ENCODE data around the gene ANO6. TPM values are rescaled to one million over a fixed set of nuclear protein-coding genes. Genes with fewer than 3 reads are reported as not detected.

Gene ANO6
- total and polyA plus RNA-seq, 2 of the 4 experiments (the other 2 are of a cell fraction): 21.6 to 41.0 TPM

- in situ Hi-C loops (cut with MboI; ENCODE audit: low sequenced_read_pairs): loop anchor here (10.0 kb wide), 1 partner anchor 202 kb away; no protein-coding TSS in a partner anchor
- dilution Hi-C loops (cut with HindIII; ENCODE audit: low sequenced_read_pairs, unreplicated experiment): no loop called here
Observed at GRCh38 chr12:45183246-45183645, 32.6 kb upstream of the ANO6 start.

More at GRCh38 chr12:45183246-45183645, 32.6 kb upstream of the ANO6 start:
- H2AK5ac ChIP-seq (ENCODE audit: low read depth, low read length): no peak overlapping the region
- no TSS peak for BruUV-seq (replicated peaks)
- no peaks in the 10 kb centered on the region for H4K20me1 ChIP-seq (ENCODE audit: insufficient read depth, low read length)
- peaks cover 10% of the 10 kb centered on the region for H3K9me3 ChIP-seq (ENCODE audit: control insufficient read depth, insufficient read depth, low read length)
- H3K9me1 ChIP-seq (ENCODE audit: insufficient read depth, low read length): no peaks in the 10 kb centered on the region
- no peak overlapping the region for H2BK5ac ChIP-seq (ENCODE audit: low read depth, low read length, poor library complexity, severe bottlenecking)
- no peak overlapping the region for H2BK20ac ChIP-seq (ENCODE audit: low read depth, low read length)
- TF ChIP-seq SMC3 (IDR thresholded peaks at IDR 0.05; ENCODE audit: low read depth, low read length) (peak; percentile 43; the same call in 1 of the 2 replicates), CHD1 (IDR thresholded peaks at IDR 0.05; ENCODE audit: low read depth, low read length) (no peak), USF2 (IDR thresholded peaks at IDR 0.05; ENCODE audit: low read depth, low read length) (no peak), NFE2L2 (IDR thresholded peaks at IDR 0.05; ENCODE audit: low read depth, low read length) (no peak), CTCF (conservative IDR thresholded peaks at IDR 0.05; ENCODE audit: low read depth, low read length) (peak; percentile 59), RCOR1 (IDR thresholded peaks at IDR 0.05; ENCODE audit: insufficient replicate concordance, low read length) (no peak), MXI1 (IDR thresholded peaks at IDR 0.05; ENCODE audit: borderline replicate concordance, low read depth, low read length) (no peak), POLR2A (IDR thresholded peaks at IDR 0.05; ENCODE audit: low read depth, low read length) (no peak), RAD21 (IDR thresholded peaks at IDR 0.05; ENCODE audit: low read length) (peak; percentile 66), CEBPB (IDR thresholded peaks at IDR 0.05; ENCODE audit: low read depth, low read length) (no peak), FOS (IDR thresholded peaks at IDR 0.05; ENCODE audit: low read depth, low read length) (no peak), RFX5 (IDR thresholded peaks at IDR 0.05; ENCODE audit: low read depth, low read length) (no peak), MAFK (IDR thresholded peaks at IDR 0.05; ENCODE audit: low read depth, low read length) (no peak), ELK1 (IDR thresholded peaks at IDR 0.05; ENCODE audit: borderline replicate concordance, low read depth, low read length) (no peak), BHLHE40 (IDR thresholded peaks at IDR 0.05; ENCODE audit: low read depth, low read length) (no peak), MAZ (IDR thresholded peaks at IDR 0.05; ENCODE audit: borderline replicate concordance, low read depth, low read length) (no peak)
- H4K91ac ChIP-seq (ENCODE audit: insufficient read depth, low read depth, low read length): no peak overlapping the region
- ChIA-PET POLR2A (ENCODE audit: unreplicated experiment) (no interaction called here), CTCF (interaction anchor here (0.6 to 1.7 kb wide), 2 partner anchors 8 to 205 kb away, joined by 3 to 5 read pairs; no protein-coding TSS in a partner anchor)
- no peaks in the 10 kb centered on the region for H3K79me1 ChIP-seq (ENCODE audit: low read depth in 1 of 2, low read length in 2 of 2)
- H3K4me1 ChIP-seq (ENCODE audit: control insufficient read depth, insufficient read depth, low read length): no peaks in the 10 kb centered on the region
- H3K4me3 ChIP-seq (ENCODE audit: insufficient read depth, low read depth, low read length): no peak overlapping the region
- H2BK15ac ChIP-seq (ENCODE audit: low read depth, low read length): no peak overlapping the region
- intact Hi-C loops (cut with micrococcal nuclease): no loop called here
- no peak overlapping the region for H2BK120ac ChIP-seq (ENCODE audit: low read depth, low read length)
- no peak overlapping the region for H3K14ac ChIP-seq (replicated peaks; ENCODE audit: low read depth, low read length)
- H3K27ac ChIP-seq (ENCODE audit: insufficient read depth, low read length): no peak overlapping the region
- no peak overlapping the region for H2AFZ ChIP-seq (replicated peaks; ENCODE audit: low read length, poor library complexity)
- no peaks in the 10 kb centered on the region for H3K27me3 ChIP-seq (ENCODE audit: control insufficient read depth, insufficient read depth, low read length)
- H3K4ac ChIP-seq (ENCODE audit: low read depth, low read length): no peak overlapping the region
- no CpG with 5 or more reads among the region's 2 CpGs for WGBS, 2 experiments (ENCODE audit: extremely low coverage in 2 of 2, insufficient read length in 1 of 2)
- H3K9ac ChIP-seq (ENCODE audit: low read depth, low read length): no peak overlapping the region
- no peak overlapping the region for H2AK9ac ChIP-seq (replicated peaks; ENCODE audit: low read depth, low read length, poor library complexity)
- DNase-seq: peak; percentile 31
- H3K4me2 ChIP-seq (ENCODE audit: low read depth, low read length): no peak overlapping the region
- H4K8ac ChIP-seq (ENCODE audit: low read depth in 2 of 2, low read length in 2 of 2): no peak overlapping the region
- no peak overlapping the region for H3K56ac ChIP-seq (ENCODE audit: extremely low read depth, insufficient read depth, low read length)
- H3K36me3 ChIP-seq (ENCODE audit: control insufficient read depth, insufficient read depth, low read length): no peaks in the 10 kb centered on the region
- no peak overlapping the region for H3K18ac ChIP-seq (ENCODE audit: low read depth, low read length)
- H3K23ac ChIP-seq (ENCODE audit: low read depth, low read length): no peak overlapping the region
- ATAC-seq (ENCODE audit: low read depth): peak; percentile 61
- H4K5ac ChIP-seq (ENCODE audit: low read depth, low read length): no peak overlapping the region

All from IMR-90 (cell line).